Measurements from ENCODE around the gene SLC1A1. TPM values are rescaled to one million over a fixed set of nuclear protein-coding genes. Genes with fewer than 3 reads are reported as not detected.

SLC1A1 gene
- total and polyA plus RNA-seq, 11 donors = 1.0 to 4.6 (median 1.9) TPM

GRCh38 chr9:4538107-4538506, 47.8 kb downstream of the SLC1A1 start:
- intact Hi-C loops (cut with DNase I) = no loop called here
- WGBS, 4 donors = 84 to 93% (median 91%) methylated on average over 2 of the region's 2 CpGs
- H3K9me3 ChIP-seq = peaks cover 0 to 24% (median 1%) of the 10 kb centered on the region in 12 donors
- ATAC-seq (no peak), DNase-seq (no peak)
- no peaks in the 10 kb centered on the region for H3K27me3 ChIP-seq
- no peak overlapping the region for H3K4me3 ChIP-seq
- no peak overlapping the region for H3K27ac ChIP-seq
- TF ChIP-seq CTCF (IDR thresholded peaks at IDR 0.05) = no peak
- TF ChIP-seq POLR2A (IDR thresholded peaks at IDR 0.05) = no peak
- no peaks in the 10 kb centered on the region for H3K36me3 ChIP-seq
- no peaks in the 10 kb centered on the region for H3K4me1 ChIP-seq

- Histone ChIP-seq H3K27ac (no peak overlapping the region), H3K4me3 (no peak overlapping the region), H3K36me3 (no peaks in the 10 kb centered on the region), H3K9me3 (peaks cover 0 to 24% (median 1%) of the 10 kb centered on the region in 12 donors), H3K27me3 (no peaks in the 10 kb centered on the region), H3K4me1 (no peaks in the 10 kb centered on the region)
- 69 to 84% (median 77%) methylated on average over 4 of the region's 4 CpGs for WGBS, 4 donors
- intact Hi-C loops (cut with DNase I) = no loop called here
- no peak for DNase-seq
- no peak for ATAC-seq
- TF ChIP-seq CTCF (IDR thresholded peaks at IDR 0.05) (no peak), POLR2A (IDR thresholded peaks at IDR 0.05) (no peak)
Observed at GRCh38 chr9:4538621-4539020, 48.4 kb downstream of the SLC1A1 start.

GRCh38 chr9:4540425-4540824, 50.2 kb downstream of the SLC1A1 start:
- DNase-seq = no peak
- Histone ChIP-seq H3K4me3 (no peak overlapping the region), H3K9me3 (peaks cover 0 to 24% (median 1%) of the 10 kb centered on the region in 12 donors), H3K4me1 (peaks cover 0 to 2% (median 0%) of the 10 kb centered on the region in 12 donors), H3K27me3 (no peaks in the 10 kb centered on the region), H3K27ac (no peak overlapping the region), H3K36me3 (no peaks in the 10 kb centered on the region)
- TF ChIP-seq POLR2A (IDR thresholded peaks at IDR 0.05) (no peak), CTCF (IDR thresholded peaks at IDR 0.05) (no peak)
- no peak for ATAC-seq
- intact Hi-C loops (cut with DNase I) = no loop called here
- WGBS, 4 donors = 94 to 97% (median 96%) methylated on average over 6 to 8 of the region's 8 CpGs

- Histone ChIP-seq H3K27ac (no peak overlapping the region), H3K4me3 (no peak overlapping the region), H3K27me3 (no peaks in the 10 kb centered on the region), H3K9me3 (peaks cover 0 to 21% (median 0%) of the 10 kb centered on the region in 12 donors), H3K36me3 (no peaks in the 10 kb centered on the region), H3K4me1 (peaks cover 0 to 6% (median 0%) of the 10 kb centered on the region in 12 donors)
- TF ChIP-seq CTCF (IDR thresholded peaks at IDR 0.05) = no peak
- TF ChIP-seq POLR2A (IDR thresholded peaks at IDR 0.05) = no peak
- WGBS, 4 donors = 61 to 80% (median 75%) methylated on average over 3 of the region's 3 CpGs
- no peak for ATAC-seq
- intact Hi-C loops (cut with DNase I) = no loop called here
- DNase-seq = no peak
Observed at GRCh38 chr9:4541281-4541680, 51.0 kb downstream of the SLC1A1 start.

Measured in heart left ventricle (tissue), 16 donors.